HepG2 (cell line): ENCODE measurements around the gene FANCF. TPM values are rescaled to one million over a fixed set of nuclear protein-coding genes. Genes with fewer than 3 reads are reported as not detected.

Source experiments
- ATAC-seq: fragments of 200-7000 bp; cut with Tn5 transposase; 3 replicates; pipeline ENCODE4 v1.9.1; 2020; ENCODE audit warnings: mild to moderate bottlenecking, moderate library complexity
- Bru-seq: library from RNA; stranded (reverse); fragments of 400-500 nt; gene quantifications from one replicate; lab custom pipeline; 2021; lab: Mats Ljungman, UMichigan
- BruChase-seq, 2 experiments: library from RNA; stranded (reverse); fragments of 400-500 nt; gene quantifications; one replicate each; lab custom pipeline; 2021; lab: Mats Ljungman, UMichigan
- BruUV-seq: library from RNA; stranded (reverse); fragments of 400-500 nt; replicated peaks from 2 replicates; lab custom pipeline; 2021; lab: Mats Ljungman, UMichigan
- CTCF ChIA-PET: fragments of 300-600 bp; formaldehyde crosslinking; extraction: SDS; loops from one replicate; lab custom pipeline; 2021; ENCODE audit warnings: low total read pairs, inconsistent platforms, low intra/inter-chr PET ratio; lab: Yijun Ruan, JAX
- POLR2A ChIA-PET: fragments of 350-600 bp; sonication (Branson Sonifier 250); formaldehyde crosslinking; loops from one replicate; lab custom pipeline; 2020; ENCODE audit warnings: antibody characterized with exemption, inconsistent platforms; lab: Yijun Ruan, JAX
- DNase-seq: peaks from one replicate; pipeline ENCODE4 v3.0.0-alpha.2; 2015; ENCODE audit warnings: low spot score
- FAIRE-seq: peaks from 3 replicates; lab custom pipeline; 2011; peaks lifted over from hg19 to GRCh38; lab: Jason Lieb, UNC
- H2AFZ ChIP-seq: one replicate; pipeline ENCODE4 v1.6.1; 2011; ENCODE audit warnings: low read length, inconsistent platforms
- H3K27ac ChIP-seq: fragments of 300-600 bp; 3 replicates; pipeline ENCODE4 v1.8.0; 2011; ENCODE audit warnings: mixed run types, mild to moderate bottlenecking, mixed read lengths, low read length, inconsistent platforms; ENCODE audit not compliant: insufficient read depth; ENCODE audit errors: extremely low read length
- H3K27me3 ChIP-seq, 2 experiments: fragments of 200-600 bp in 1 of 2; 2 replicates in 1 of 2; 3 replicates in 1 of 2; pipeline versions ENCODE4 v1.6.0 to v1.8.0; 2011; ENCODE audit warnings: low read length in 2 of 2, mild to moderate bottlenecking in 2 of 2, moderate library complexity in 2 of 2, inconsistent platforms in 1 of 2; ENCODE audit not compliant: insufficient read depth in 2 of 2, control insufficient read depth in 1 of 2
- H3K36me3 ChIP-seq, 2 experiments: fragments of 200-600 bp in 1 of 2; replicated peaks in 1 of 2; 2 replicates in 1 of 2; 3 replicates in 1 of 2; pipeline versions ENCODE4 v1.5.1 to v1.8.0; 2011; ENCODE audit warnings: low read length in 2 of 2, inconsistent platforms in 1 of 2; ENCODE audit not compliant: insufficient read depth in 2 of 2, control insufficient read depth in 1 of 2
- H3K4me1 ChIP-seq: 2 replicates; pipeline ENCODE4 v1.5.1; 2012; ENCODE audit warnings: low read length, inconsistent platforms; ENCODE audit not compliant: insufficient read depth
- H3K4me2 ChIP-seq: 2 replicates; pipeline ENCODE4 v1.6.0; 2011; ENCODE audit warnings: low read depth, low read length, inconsistent platforms
- H3K4me3 ChIP-seq, 3 experiments: fragments of 200-600 bp in 1 of 3; sonication (generic), shearing (Covaris generic) in 1 of 3; replicated peaks in 1 of 3; 2 replicates each; pipeline ENCODE4 v1.5.1; 2011 to 2016; ENCODE audit warnings: low read length in 3 of 3, inconsistent platforms in 2 of 3, low read depth in 2 of 3, mild to moderate bottlenecking in 2 of 3, control low read depth in 1 of 3, mixed read lengths in 1 of 3; ENCODE audit not compliant: insufficient read depth in 1 of 3
- H3K79me2 ChIP-seq: one replicate; pipeline ENCODE4 v1.6.1; 2011; ENCODE audit warnings: low read length, inconsistent platforms; ENCODE audit not compliant: insufficient read depth
- H3K9ac ChIP-seq: 2 replicates; pipeline ENCODE4 v1.6.0; 2011; ENCODE audit warnings: mild to moderate bottlenecking, low read depth, low read length, inconsistent platforms; ENCODE audit not compliant: insufficient read depth
- H3K9me3 ChIP-seq: 2 replicates; pipeline ENCODE4 v1.5.1; 2012; ENCODE audit warnings: mild to moderate bottlenecking, low read length
- H4K20me1 ChIP-seq: 2 replicates; pipeline ENCODE4 v1.6.0; 2011; ENCODE audit warnings: inconsistent platforms, mild to moderate bottlenecking, low read length, moderate library complexity; ENCODE audit not compliant: insufficient read depth
- MXD4 ChIP-seq: IDR thresholded peaks from 2 replicates; pipeline ENCODE4 v1.6.1; 2016; ENCODE audit warnings: mild to moderate bottlenecking, missing biosample characterization, missing genetic modification reagents
- NCOA2 ChIP-seq: sonication (generic); formaldehyde crosslinking; IDR thresholded peaks from 2 replicates; pipeline ENCODE4 v1.8.0; 2022; ENCODE audit warnings: inconsistent platforms
- PHF5A ChIP-seq: IDR thresholded peaks from one replicate; pipeline ENCODE4 v1.6.1; 2018; ENCODE audit warnings: low read depth, missing genetic modification reagents; ENCODE audit not compliant: unreplicated experiment
- TAF1 ChIP-seq: sonication (generic); formaldehyde crosslinking; IDR thresholded peaks from 2 replicates; pipeline ENCODE4 v1.4.0; 2020; ENCODE audit warnings: missing genetic modification reagents
- ZFP36L2 ChIP-seq: sonication (generic); formaldehyde crosslinking; IDR thresholded peaks from 2 replicates; pipeline ENCODE4 v1.4.0; 2020; ENCODE audit warnings: missing genetic modification reagents
- ZSCAN25 ChIP-seq: sonication (generic); formaldehyde crosslinking; IDR thresholded peaks from 2 replicates; pipeline ENCODE4 v1.8.0; 2022; ENCODE audit warnings: mild to moderate bottlenecking, missing genetic modification reagents
- WGBS: methylation state at CpG from one replicate; pipeline ENCODE4 v1.1.6; 2017; ENCODE audit warnings: low lambda C conversion rate; 5-methylcytosine and 5-hydroxymethylcytosine counted together
- in situ Hi-C: cut with HindIII; loops from 2 replicates; pipeline ENCODE4 v1.10.0; 2017; ENCODE audit warnings: low pct_unique_long_range_greater_than_20kb; ENCODE audit not compliant: extremely low pct_ligation_motif_present
- intact Hi-C: fragments of 100-400 bp; cut with micrococcal nuclease; formaldehyde crosslinking; loops from one replicate; pipeline ENCODE4 v1.10.0; 2022; ENCODE audit not compliant: unreplicated experiment
- long read RNA-seq, 2 experiments: library from RNA in 1 of 2; library from polyadenylated mRNA in 1 of 2; stranded (forward) in 1 of 2; unstranded in 1 of 2; transcript quantifications; one replicate each; pipeline ENCODE4 v2.0.0, GENCODE V29; 2019 to 2022
- polyA minus RNA-seq, 3 experiments: library from RNA; depleted of rRNA, polyadenylated mRNA; stranded (reverse); fragments of >200 nt; gene quantifications; 2 replicates each; pipeline ENCODE4 v1.2.3, GENCODE V29; 2011; ENCODE audit warnings: low replicate concordance in 1 of 3
- polyA plus RNA-seq, 8 experiments: library from polyadenylated mRNA; depleted of rRNA in 3 of 8; stranded (reverse) in 7 of 8; unstranded in 1 of 8; fragments of >200 nt; fragmentation: Illumina TruSeq in 4 of 8; extraction: Trizol in 4 of 8; gene quantifications; 2 replicates each; pipeline versions ENCODE4 v1.2.1 to v1.2.3, GENCODE V29; 2011 to 2016; ENCODE audit warnings: low read depth in 4 of 8, missing spikeins in 1 of 8, mixed read lengths in 1 of 8; ENCODE audit not compliant: insufficient read depth in 1 of 8
- total RNA-seq, 5 experiments: library from RNA; depleted of rRNA; stranded (reverse); fragments of >200 nt; fragmentation: Illumina TruSeq; extraction: Trizol; gene quantifications; 2 replicates each; pipeline ENCODE4 v1.2.3, GENCODE V29; 2016; ENCODE audit warnings: low read depth in 1 of 5
- TF ChIP-seq, protein P1 (sequence below): sonication (generic); formaldehyde crosslinking; IDR thresholded peaks from 2 replicates; pipeline ENCODE4 v1.5.0; 2020; ENCODE audit warnings: missing genetic modification reagents
- TF ChIP-seq, protein P2 (sequence below): sonication (generic); formaldehyde crosslinking; IDR thresholded peaks from 2 replicates; pipeline ENCODE4 v1.5.0; 2020; ENCODE audit warnings: missing genetic modification reagents
- TF ChIP-seq, protein P3 (sequence below): sonication (generic); formaldehyde crosslinking; IDR thresholded peaks from 2 replicates; pipeline ENCODE4 v1.5.1; 2020; ENCODE audit warnings: mild to moderate bottlenecking, moderate library complexity, missing genetic modification reagents
- TF ChIP-seq, protein P4 (sequence below): sonication (generic); formaldehyde crosslinking; IDR thresholded peaks from 2 replicates; pipeline ENCODE4 v1.5.1; 2020; ENCODE audit warnings: missing genetic modification reagents, mild to moderate bottlenecking, borderline replicate concordance

Gene FANCF, protein sequence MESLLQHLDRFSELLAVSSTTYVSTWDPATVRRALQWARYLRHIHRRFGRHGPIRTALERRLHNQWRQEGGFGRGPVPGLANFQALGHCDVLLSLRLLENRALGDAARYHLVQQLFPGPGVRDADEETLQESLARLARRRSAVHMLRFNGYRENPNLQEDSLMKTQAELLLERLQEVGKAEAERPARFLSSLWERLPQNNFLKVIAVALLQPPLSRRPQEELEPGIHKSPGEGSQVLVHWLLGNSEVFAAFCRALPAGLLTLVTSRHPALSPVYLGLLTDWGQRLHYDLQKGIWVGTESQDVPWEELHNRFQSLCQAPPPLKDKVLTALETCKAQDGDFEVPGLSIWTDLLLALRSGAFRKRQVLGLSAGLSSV
- total RNA-seq (2016; rRNA removed; fragmentation: Illumina TruSeq; extraction: Trizol) (9.7 and 12.3 TPM in 2 replicates), polyA plus RNA-seq (2011; rRNA removed) (2.5 TPM in 2 replicates), polyA minus RNA-seq (2011; rRNA and poly(A)+ RNA removed; ENCODE audit: low replicate concordance) (1.2 and 5.0 TPM in 2 replicates), Bru-seq, nascent RNA (percentile 88 among the genes with signal in this experiment), BruChase-seq, experiment 1, labeled RNA remaining after a 6-hour chase (percentile 87 among the genes with signal in this experiment), BruChase-seq, experiment 2, labeled RNA remaining after a 2-hour chase (percentile 92 among the genes with signal in this experiment)
- 4.3 and 4.5 TPM in 2 replicates for total RNA-seq (2016; cell fraction: cytosol; rRNA removed; fragmentation: Illumina TruSeq; extraction: Trizol; ENCODE audit: low read depth)
- 10.9 and 12.4 TPM in 2 replicates for total RNA-seq (2016; cell fraction: insoluble cytoplasmic fraction; rRNA removed; fragmentation: Illumina TruSeq; extraction: Trizol)
- 9.9 and 12.1 TPM in 2 replicates for total RNA-seq (2016; cell fraction: membrane; rRNA removed; fragmentation: Illumina TruSeq; extraction: Trizol)
- 6.9 and 7.8 TPM in 2 replicates for total RNA-seq (2016; cell fraction: nucleus; rRNA removed; fragmentation: Illumina TruSeq; extraction: Trizol)
- polyA plus RNA-seq (2011; cell fraction: cytosol; rRNA removed) = 2.2 and 2.5 TPM in 2 replicates
- 1.3 and 1.4 TPM in 2 replicates for polyA plus RNA-seq (2011; cell fraction: nucleus; rRNA removed)
- 3.9 and 4.9 TPM in 2 replicates for polyA plus RNA-seq (2012)
- polyA plus RNA-seq (2016; cell fraction: cytosol; fragmentation: Illumina TruSeq; extraction: Trizol; ENCODE audit: low read depth) = 2.0 and 2.3 TPM in 2 replicates
- polyA plus RNA-seq (2016; cell fraction: insoluble cytoplasmic fraction; fragmentation: Illumina TruSeq; extraction: Trizol; ENCODE audit: low read depth) = 12.6 and 13.6 TPM in 2 replicates
- polyA plus RNA-seq (2016; cell fraction: membrane; fragmentation: Illumina TruSeq; extraction: Trizol; ENCODE audit: low read depth) = 6.0 and 6.5 TPM in 2 replicates
- polyA plus RNA-seq (2016; cell fraction: nucleus; fragmentation: Illumina TruSeq; extraction: Trizol; ENCODE audit: insufficient read depth, low read depth) = 6.7 and 7.7 TPM in 2 replicates
- 4.2 and 4.5 TPM in 2 replicates for polyA minus RNA-seq (2011; cell fraction: cytosol; rRNA and poly(A)+ RNA removed)
- polyA minus RNA-seq (2011; cell fraction: nucleus; rRNA and poly(A)+ RNA removed) = 3.6 and 4.9 TPM in 2 replicates
- long read RNA-seq, experiment 1, transcript FANCF-201 (1 exons, 2,952 nt) = major isoform, 16 of 16 reads
- long read RNA-seq, experiment 1, partial matches to known transcripts = 0 of 16 reads
- long read RNA-seq, experiment 1, other reads (novel, unspliced or antisense) = 0 of 16 reads
- long read RNA-seq, experiment 2, transcript FANCF-201 (1 exons, 2,952 nt) = major isoform, 17 of 17 reads
- long read RNA-seq, experiment 2, partial matches to known transcripts = 0 of 17 reads
- long read RNA-seq, experiment 2, other reads (novel, unspliced or antisense) = 0 of 17 reads

DNA sequence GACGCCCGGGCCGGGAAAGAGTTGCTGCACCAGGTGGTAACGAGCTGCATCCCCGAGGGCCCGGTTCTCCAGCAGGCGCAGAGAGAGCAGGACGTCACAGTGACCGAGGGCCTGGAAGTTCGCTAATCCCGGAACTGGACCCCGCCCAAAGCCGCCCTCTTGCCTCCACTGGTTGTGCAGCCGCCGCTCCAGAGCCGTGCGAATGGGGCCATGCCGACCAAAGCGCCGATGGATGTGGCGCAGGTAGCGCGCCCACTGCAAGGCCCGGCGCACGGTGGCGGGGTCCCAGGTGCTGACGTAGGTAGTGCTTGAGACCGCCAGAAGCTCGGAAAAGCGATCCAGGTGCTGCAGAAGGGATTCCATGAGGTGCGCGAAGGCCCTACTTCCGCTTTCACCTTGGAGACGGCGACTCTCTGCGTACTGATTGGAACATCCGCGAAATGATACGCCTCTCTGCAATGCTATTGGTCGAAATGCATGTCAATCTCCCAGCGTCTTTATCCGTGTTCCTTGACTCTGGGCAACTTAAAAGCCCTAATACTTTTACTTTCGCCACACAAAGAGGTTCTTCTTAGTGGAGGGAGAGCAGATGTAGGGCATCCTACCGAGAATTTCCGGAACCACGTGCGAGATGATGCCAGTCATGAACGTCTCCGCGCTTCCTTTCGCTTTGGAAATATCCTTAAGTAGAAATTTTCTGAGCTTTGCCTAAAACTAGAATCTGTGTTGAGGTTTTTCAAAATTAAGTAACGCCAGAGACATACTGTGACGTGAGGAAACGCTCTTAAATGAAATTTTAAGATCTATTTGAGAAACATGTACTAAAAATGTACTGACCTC lies at the start of gene FANCF:
Gene FANCF, minus strand, starts transcription at position 376 of the 840 bp plus-strand sequence. Its CDS starts 13 bp downstream, at position 363.
- FAIRE-seq (peak; percentile 75), DNase-seq (peak; percentile 97), ATAC-seq (peak; percentile 95)
- CTCF ChIA-PET = interaction anchor here (1.0 kb wide), 1 partner anchor 105 kb away, joined by 3 read pairs; no protein-coding TSS in a partner anchor
- Histone ChIP-seq H3K9ac (peak within 1 kb of the TSS; percentile 83), H4K20me1 (no peaks in the 10 kb centered on the region), H3K9me3 (no peaks in the 10 kb centered on the region), H3K36me3 (no peaks in the 10 kb centered on the region), H3K4me2 (peak within 1 kb of the TSS; percentile 79), H2AFZ (peak within 1 kb of the TSS; percentile 97), H3K79me2 (peaks cover 21% of the 10 kb centered on the region), H3K27ac (peak within 1 kb of the TSS; percentile 89), H3K4me1 (peaks cover 30% of the 10 kb centered on the region), H3K4me3 (peak within 1 kb of the TSS; percentile 77 to 93 (median 84)), H3K27me3 (no peaks in the 10 kb centered on the region)
- in situ Hi-C loops = no loop called here
- POLR2A ChIA-PET = interaction anchor here (0.6 to 4.6 kb wide), 11 partner anchors 9 to 204 kb away, joined by 3 to 55 read pairs (median 4); partner anchors contain the start of genes GAS2 and SVIP
- BruUV-seq = no TSS peak
- WGBS = under 1% methylated on average over 50 of the region's 55 CpGs
- intact Hi-C loops = loop anchor here (1.0 to 10.0 kb wide), 7 partner anchors 10 to 291 kb away; partner anchors contain the start of genes GAS2, SLC17A6 and SVIP
- TF ChIP-seq MXD4 (CRISPR knock-in tag) (peak; percentile 70), TAF1 (peak; percentile 75), PHF5A (CRISPR knock-in tag) (no peak), ZFP36L2 (CRISPR knock-in tag) (no peak), ZSCAN25 (CRISPR knock-in tag) (peak; percentile 75), NCOA2 (CRISPR knock-in tag) (peak; percentile 34; the same call in 1 of the 2 replicates)
- TF ChIP-seq, protein P1, sequence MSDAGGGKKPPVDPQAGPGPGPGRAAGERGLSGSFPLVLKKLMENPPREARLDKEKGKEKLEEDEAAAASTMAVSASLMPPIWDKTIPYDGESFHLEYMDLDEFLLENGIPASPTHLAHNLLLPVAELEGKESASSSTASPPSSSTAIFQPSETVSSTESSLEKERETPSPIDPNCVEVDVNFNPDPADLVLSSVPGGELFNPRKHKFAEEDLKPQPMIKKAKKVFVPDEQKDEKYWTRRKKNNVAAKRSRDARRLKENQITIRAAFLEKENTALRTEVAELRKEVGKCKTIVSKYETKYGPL = 0 out of 2 replicates have a peak, but pooled peaks have one; percentile 1
- TF ChIP-seq, protein P2, sequence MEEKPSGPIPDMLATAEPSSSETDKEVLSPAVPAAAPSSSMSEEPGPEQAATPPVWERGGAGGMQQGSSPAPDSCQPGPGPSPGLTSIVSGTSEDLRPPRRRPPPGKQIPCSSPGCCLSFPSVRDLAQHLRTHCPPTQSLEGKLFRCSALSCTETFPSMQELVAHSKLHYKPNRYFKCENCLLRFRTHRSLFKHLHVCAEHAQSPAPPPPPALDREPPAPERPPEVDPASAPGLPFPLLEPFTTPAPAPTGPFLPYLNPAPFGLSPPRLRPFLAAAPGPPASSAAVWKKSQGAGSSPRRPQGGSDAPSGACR (CRISPR knock-in tag) = 0 out of 2 replicates have a peak, but pooled peaks have one; percentile 20
- TF ChIP-seq, protein P3, sequence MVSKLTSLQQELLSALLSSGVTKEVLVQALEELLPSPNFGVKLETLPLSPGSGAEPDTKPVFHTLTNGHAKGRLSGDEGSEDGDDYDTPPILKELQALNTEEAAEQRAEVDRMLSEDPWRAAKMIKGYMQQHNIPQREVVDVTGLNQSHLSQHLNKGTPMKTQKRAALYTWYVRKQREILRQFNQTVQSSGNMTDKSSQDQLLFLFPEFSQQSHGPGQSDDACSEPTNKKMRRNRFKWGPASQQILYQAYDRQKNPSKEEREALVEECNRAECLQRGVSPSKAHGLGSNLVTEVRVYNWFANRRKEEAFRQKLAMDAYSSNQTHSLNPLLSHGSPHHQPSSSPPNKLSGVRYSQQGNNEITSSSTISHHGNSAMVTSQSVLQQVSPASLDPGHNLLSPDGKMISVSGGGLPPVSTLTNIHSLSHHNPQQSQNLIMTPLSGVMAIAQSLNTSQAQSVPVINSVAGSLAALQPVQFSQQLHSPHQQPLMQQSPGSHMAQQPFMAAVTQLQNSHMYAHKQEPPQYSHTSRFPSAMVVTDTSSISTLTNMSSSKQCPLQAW (CRISPR knock-in tag) = peak; percentile 39; the same call in 1 of the 2 replicates
- TF ChIP-seq, protein P4, sequence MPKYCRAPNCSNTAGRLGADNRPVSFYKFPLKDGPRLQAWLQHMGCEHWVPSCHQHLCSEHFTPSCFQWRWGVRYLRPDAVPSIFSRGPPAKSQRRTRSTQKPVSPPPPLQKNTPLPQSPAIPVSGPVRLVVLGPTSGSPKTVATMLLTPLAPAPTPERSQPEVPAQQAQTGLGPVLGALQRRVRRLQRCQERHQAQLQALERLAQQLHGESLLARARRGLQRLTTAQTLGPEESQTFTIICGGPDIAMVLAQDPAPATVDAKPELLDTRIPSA (CRISPR knock-in tag) = peak; percentile 24; the same call in 1 of the 2 replicates
